ENCODE measurements around the gene TPK1.

The TPK1 gene

DNA sequence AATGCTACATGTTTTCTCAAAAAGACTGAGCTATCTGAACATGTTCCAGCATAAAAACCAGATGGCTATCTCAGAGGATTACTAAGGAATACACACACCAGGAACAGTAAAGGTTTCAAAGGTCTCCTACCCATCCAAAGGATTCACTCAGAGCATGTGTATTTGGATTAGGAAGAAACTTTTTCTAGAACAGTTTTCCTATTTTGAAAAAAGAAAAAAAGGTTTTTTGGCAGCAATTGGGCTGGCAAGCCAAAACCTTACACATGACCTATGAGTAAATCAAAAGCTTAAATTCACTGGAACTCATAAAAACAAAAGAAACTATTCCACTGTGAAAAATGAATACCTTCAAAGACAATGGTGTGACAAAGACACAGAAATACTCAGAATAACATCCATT is 9.6 kb downstream of the TPK1 start:
- no peaks in the 10 kb centered on the region for H3K27me3 ChIP-seq (ENCODE audit: insufficient read depth, low read depth)
- H3K4me2 ChIP-seq: no peak overlapping the region
- H3K9ac ChIP-seq: no peak overlapping the region
- no peaks in the 10 kb centered on the region for H3K4me1 ChIP-seq (ENCODE audit: low read depth, poor library complexity, severe bottlenecking)
- H3K27ac ChIP-seq: no peak overlapping the region
- H4K20me1 ChIP-seq (ENCODE audit: insufficient read depth): no peaks in the 10 kb centered on the region
- no peaks in the 10 kb centered on the region for H3K79me2 ChIP-seq (ENCODE audit: insufficient read depth, low read depth)
- no peak overlapping the region for H2AFZ ChIP-seq (ENCODE audit: low read depth)
- TF ChIP-seq, protein P1, sequence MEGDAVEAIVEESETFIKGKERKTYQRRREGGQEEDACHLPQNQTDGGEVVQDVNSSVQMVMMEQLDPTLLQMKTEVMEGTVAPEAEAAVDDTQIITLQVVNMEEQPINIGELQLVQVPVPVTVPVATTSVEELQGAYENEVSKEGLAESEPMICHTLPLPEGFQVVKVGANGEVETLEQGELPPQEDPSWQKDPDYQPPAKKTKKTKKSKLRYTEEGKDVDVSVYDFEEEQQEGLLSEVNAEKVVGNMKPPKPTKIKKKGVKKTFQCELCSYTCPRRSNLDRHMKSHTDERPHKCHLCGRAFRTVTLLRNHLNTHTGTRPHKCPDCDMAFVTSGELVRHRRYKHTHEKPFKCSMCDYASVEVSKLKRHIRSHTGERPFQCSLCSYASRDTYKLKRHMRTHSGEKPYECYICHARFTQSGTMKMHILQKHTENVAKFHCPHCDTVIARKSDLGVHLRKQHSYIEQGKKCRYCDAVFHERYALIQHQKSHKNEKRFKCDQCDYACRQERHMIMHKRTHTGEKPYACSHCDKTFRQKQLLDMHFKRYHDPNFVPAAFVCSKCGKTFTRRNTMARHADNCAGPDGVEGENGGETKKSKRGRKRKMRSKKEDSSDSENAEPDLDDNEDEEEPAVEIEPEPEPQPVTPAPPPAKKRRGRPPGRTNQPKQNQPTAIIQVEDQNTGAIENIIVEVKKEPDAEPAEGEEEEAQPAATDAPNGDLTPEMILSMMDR (conservative IDR thresholded peaks at IDR 0.05; ENCODE audit: low read depth, low read length): no peak
- H3K36me3 ChIP-seq (ENCODE audit: insufficient read depth): no peaks in the 10 kb centered on the region
- H3K4me3 ChIP-seq (IDR thresholded peaks at IDR 0.05; ENCODE audit: insufficient read depth, low read depth, low read length): no peak overlapping the region

DNA sequence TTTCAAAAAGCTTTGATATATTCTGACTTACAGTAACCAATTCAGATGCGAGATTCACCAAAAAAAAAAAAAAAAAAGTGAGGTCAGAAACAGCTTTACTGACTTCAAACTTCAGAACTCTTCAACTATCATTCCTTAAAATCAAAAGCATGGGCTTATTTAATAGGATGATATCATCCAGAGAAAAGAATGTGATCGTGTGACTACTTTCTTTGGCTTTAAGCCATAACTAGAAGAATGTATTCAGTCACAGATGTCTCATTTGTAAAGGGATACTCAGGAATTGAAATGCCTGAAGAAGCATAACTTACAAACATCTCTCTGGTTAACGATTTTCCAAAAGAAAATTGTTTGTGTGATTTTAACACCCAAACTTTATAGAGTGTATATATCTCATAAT is 11.5 kb downstream of the TPK1 start:
- Histone ChIP-seq H3K4me1 (ENCODE audit: low read depth, poor library complexity, severe bottlenecking) (no peaks in the 10 kb centered on the region), H3K9ac (no peak overlapping the region), H2AFZ (ENCODE audit: low read depth) (no peak overlapping the region), H3K4me2 (no peak overlapping the region), H3K27me3 (ENCODE audit: insufficient read depth, low read depth) (no peaks in the 10 kb centered on the region), H3K27ac (no peak overlapping the region), H3K79me2 (ENCODE audit: insufficient read depth, low read depth) (no peaks in the 10 kb centered on the region), H3K4me3 (IDR thresholded peaks at IDR 0.05; ENCODE audit: insufficient read depth, low read depth, low read length) (no peak overlapping the region), H4K20me1 (ENCODE audit: insufficient read depth) (no peaks in the 10 kb centered on the region), H3K36me3 (ENCODE audit: insufficient read depth) (no peaks in the 10 kb centered on the region)
- TF ChIP-seq, protein P1 (conservative IDR thresholded peaks at IDR 0.05; ENCODE audit: low read depth, low read length): no peak

DNA sequence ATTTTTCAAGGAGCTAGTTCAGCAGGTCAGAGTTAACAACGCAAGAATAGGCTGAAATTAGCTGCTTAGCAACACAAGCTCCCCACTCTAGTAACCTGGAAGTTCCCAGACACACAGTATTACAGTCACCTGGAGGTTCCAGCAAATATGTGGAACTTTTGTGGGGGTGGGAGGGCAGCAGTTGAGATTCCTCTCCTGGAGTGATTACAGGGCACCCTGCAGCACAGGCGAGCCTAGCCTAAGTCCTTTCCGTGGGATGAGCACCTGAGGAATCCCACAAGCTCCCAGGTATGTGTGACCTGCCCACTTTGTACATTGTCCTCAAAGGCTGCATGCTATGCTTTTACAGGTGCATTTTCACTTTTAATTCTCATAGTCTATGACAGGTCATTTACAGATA is 13.6 kb downstream of the TPK1 start:
- H3K79me2 ChIP-seq (ENCODE audit: insufficient read depth, low read depth): no peaks in the 10 kb centered on the region
- no peak overlapping the region for H3K27ac ChIP-seq
- no peaks in the 10 kb centered on the region for H3K27me3 ChIP-seq (ENCODE audit: insufficient read depth, low read depth)
- TF ChIP-seq, protein P1 (conservative IDR thresholded peaks at IDR 0.05; ENCODE audit: low read depth, low read length): no peak
- H3K9ac ChIP-seq: no peak overlapping the region
- no peak overlapping the region for H2AFZ ChIP-seq (ENCODE audit: low read depth)
- no peaks in the 10 kb centered on the region for H4K20me1 ChIP-seq (ENCODE audit: insufficient read depth)
- H3K36me3 ChIP-seq (ENCODE audit: insufficient read depth): no peaks in the 10 kb centered on the region
- no peak overlapping the region for H3K4me2 ChIP-seq
- no peak overlapping the region for H3K4me3 ChIP-seq (IDR thresholded peaks at IDR 0.05; ENCODE audit: insufficient read depth, low read depth, low read length)
- no peaks in the 10 kb centered on the region for H3K4me1 ChIP-seq (ENCODE audit: low read depth, poor library complexity, severe bottlenecking)

DNA sequence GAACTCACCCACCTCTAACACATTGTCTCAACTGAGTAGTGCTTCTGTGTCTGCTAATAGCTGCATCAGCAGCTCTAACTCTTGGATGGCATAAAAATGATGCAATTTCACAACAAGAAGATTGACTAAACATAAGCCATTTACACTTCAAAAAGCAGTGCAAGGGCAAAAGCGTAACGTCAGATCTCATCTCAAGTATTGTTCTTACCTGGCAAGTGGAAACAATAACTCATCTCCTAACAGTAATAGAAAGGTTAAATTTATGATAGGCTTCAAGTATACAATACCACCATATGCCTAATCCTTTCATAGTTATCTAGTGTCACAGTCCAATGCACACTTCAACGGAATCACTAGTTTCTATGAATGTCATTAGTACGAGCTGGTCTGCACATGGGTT is 14.8 kb downstream of the TPK1 start:
- H3K27me3 ChIP-seq (ENCODE audit: insufficient read depth, low read depth): no peaks in the 10 kb centered on the region
- H4K20me1 ChIP-seq (ENCODE audit: insufficient read depth): no peaks in the 10 kb centered on the region
- H3K79me2 ChIP-seq (ENCODE audit: insufficient read depth, low read depth): no peaks in the 10 kb centered on the region
- no peak overlapping the region for H3K9ac ChIP-seq
- H3K4me2 ChIP-seq: no peak overlapping the region
- TF ChIP-seq, protein P1 (conservative IDR thresholded peaks at IDR 0.05; ENCODE audit: low read depth, low read length): no peak
- H2AFZ ChIP-seq (ENCODE audit: low read depth): no peak overlapping the region
- no peaks in the 10 kb centered on the region for H3K4me1 ChIP-seq (ENCODE audit: low read depth, poor library complexity, severe bottlenecking)
- no peaks in the 10 kb centered on the region for H3K36me3 ChIP-seq (ENCODE audit: insufficient read depth)
- no peak overlapping the region for H3K4me3 ChIP-seq (IDR thresholded peaks at IDR 0.05; ENCODE audit: insufficient read depth, low read depth, low read length)
- no peak overlapping the region for H3K27ac ChIP-seq

DNA sequence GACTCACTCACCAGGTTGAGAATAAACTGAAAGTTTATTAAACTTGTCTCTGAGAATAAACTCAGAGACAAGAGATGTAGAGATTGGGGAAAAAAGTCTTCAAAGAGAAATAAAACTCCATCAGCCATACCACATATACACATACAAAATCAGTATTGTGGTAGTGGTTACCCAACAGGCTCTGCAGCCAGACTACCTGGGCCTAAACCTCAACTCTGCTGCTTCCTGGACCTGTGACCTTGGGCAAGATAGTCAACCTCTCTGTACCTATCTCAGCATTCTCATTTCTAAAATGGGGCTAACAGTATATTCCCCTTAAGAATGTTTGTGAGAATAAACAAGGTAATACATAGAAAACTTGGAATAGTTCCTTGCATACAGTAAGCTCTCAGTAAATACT is 15.3 kb downstream of the TPK1 start:
- TF ChIP-seq, protein P1 (conservative IDR thresholded peaks at IDR 0.05; ENCODE audit: low read depth, low read length): no peak
- Histone ChIP-seq H3K4me2 (no peak overlapping the region), H3K79me2 (ENCODE audit: insufficient read depth, low read depth) (no peaks in the 10 kb centered on the region), H4K20me1 (ENCODE audit: insufficient read depth) (no peaks in the 10 kb centered on the region), H3K27me3 (ENCODE audit: insufficient read depth, low read depth) (no peaks in the 10 kb centered on the region), H3K9ac (no peak overlapping the region), H2AFZ (ENCODE audit: low read depth) (no peak overlapping the region), H3K36me3 (ENCODE audit: insufficient read depth) (no peaks in the 10 kb centered on the region), H3K4me1 (ENCODE audit: low read depth, poor library complexity, severe bottlenecking) (no peaks in the 10 kb centered on the region), H3K27ac (no peak overlapping the region), H3K4me3 (IDR thresholded peaks at IDR 0.05; ENCODE audit: insufficient read depth, low read depth, low read length) (no peak overlapping the region)
